Upper lobe of right lung (tissue), 1 donor: ENCODE results near the gene CCDC198. TPM values are rescaled to one million over a fixed set of nuclear protein-coding genes. Genes with fewer than 3 reads are reported as not detected.
A peak's percentile ranks its signal among the peaks of the same experiment; 100 is the strongest.

ENCODE experiments used
- ATAC-seq: fragments of 200-7000 bp; cut with Tn5 transposase; one replicate; pipeline ENCODE4 v1.9.1; 2020; ENCODE audit warnings: mild to moderate bottlenecking, moderate library complexity
- DNase-seq: peaks from one replicate; pipeline ENCODE4 v3.0.0-alpha.2; 2020
- H3K27ac ChIP-seq: fragments of 200-600 bp; one replicate; pipeline ENCODE4 v1.8.0; 2022
- H3K27me3 ChIP-seq: fragments of 200-600 bp; one replicate; pipeline ENCODE4 v1.8.0; 2022; ENCODE audit warnings: mild to moderate bottlenecking
- H3K36me3 ChIP-seq: fragments of 200-600 bp; one replicate; pipeline ENCODE4 v1.8.0; 2022
- H3K4me1 ChIP-seq: fragments of 200-600 bp; one replicate; pipeline ENCODE4 v1.8.0; 2022
- H3K4me3 ChIP-seq: fragments of 200-600 bp; one replicate; pipeline ENCODE4 v1.8.0; 2022; ENCODE audit warnings: mild to moderate bottlenecking
- H3K9me3 ChIP-seq: fragments of 200-600 bp; one replicate; pipeline ENCODE4 v1.8.0; 2022
- CTCF ChIP-seq: fragments of 200-600 bp; IDR thresholded peaks from one replicate; pipeline ENCODE4 v1.8.0; 2022; ENCODE audit warnings: antibody characterized with exemption
- intact Hi-C: fragments of 100-400 bp; cut with DNase I; formaldehyde crosslinking; loops from one replicate; pipeline ENCODE4 v1.11.0; 2022
- total RNA-seq: library from RNA; stranded (reverse); fragmentation: NEBNext Ultra II Directional; extraction: Animal tissue kit (Norgen Biotek cat#: 25700); gene quantifications from one replicate; pipeline ENCODE4 v1.2.1, GENCODE V29; 2021
- donor health status: DM: no; HTN: yes; CAD: no; lungs with severe emphysema.

The CCDC198 gene
- total RNA-seq, 1 donor from 2014 or later: not detected

GRCh38 chr14:57498035-57498434 is 4.4 kb upstream of the CCDC198 start:
- TF ChIP-seq CTCF: no peak
- H3K4me3 ChIP-seq: no peak overlapping the region
- peaks cover 3% of the 10 kb centered on the region for H3K27me3 ChIP-seq
- H3K4me1 ChIP-seq: no peaks in the 10 kb centered on the region
- DNase-seq (no peak), ATAC-seq (no peak)
- no peaks in the 10 kb centered on the region for H3K9me3 ChIP-seq
- H3K27ac ChIP-seq: no peak overlapping the region
- H3K36me3 ChIP-seq: no peaks in the 10 kb centered on the region
- intact Hi-C loops: no loop called here

GRCh38 chr14:57495416-57495815 is 1.8 kb upstream of the CCDC198 start:
- Histone ChIP-seq H3K4me1 (no peaks in the 10 kb centered on the region), H3K27me3 (peaks cover 3% of the 10 kb centered on the region), H3K4me3 (no peak overlapping the region), H3K36me3 (no peaks in the 10 kb centered on the region), H3K9me3 (no peaks in the 10 kb centered on the region), H3K27ac (no peak overlapping the region)
- TF ChIP-seq CTCF: no peak
- intact Hi-C loops: no loop called here
- DNase-seq (no peak), ATAC-seq (no peak)

GRCh38 chr14:57492859-57493258 is 798 bp downstream of the CCDC198 start:
- DNase-seq (no peak), ATAC-seq (no peak)
- Histone ChIP-seq H3K9me3 (no peaks in the 10 kb centered on the region), H3K4me3 (no peak overlapping the region), H3K27ac (no peak overlapping the region), H3K27me3 (peaks cover 3% of the 10 kb centered on the region), H3K4me1 (no peaks in the 10 kb centered on the region), H3K36me3 (no peaks in the 10 kb centered on the region)
- TF ChIP-seq CTCF: no peak
- intact Hi-C loops: no loop called here

GRCh38 chr14:57491640-57492039 is 2.0 kb downstream of the CCDC198 start:
- TF ChIP-seq CTCF: no peak
- Histone ChIP-seq H3K27me3 (peaks cover 3% of the 10 kb centered on the region), H3K4me3 (no peak overlapping the region), H3K4me1 (no peaks in the 10 kb centered on the region), H3K27ac (no peak overlapping the region), H3K36me3 (no peaks in the 10 kb centered on the region), H3K9me3 (no peaks in the 10 kb centered on the region)
- DNase-seq: no peak
- ATAC-seq: no peak
- intact Hi-C loops: no loop called here

- Histone ChIP-seq H3K36me3 (no peaks in the 10 kb centered on the region), H3K4me1 (no peaks in the 10 kb centered on the region), H3K4me3 (no peak overlapping the region), H3K9me3 (no peaks in the 10 kb centered on the region), H3K27ac (no peak overlapping the region), H3K27me3 (no peaks in the 10 kb centered on the region)
- no peak for ATAC-seq
- intact Hi-C loops: no loop called here
- no peak for DNase-seq
- TF ChIP-seq CTCF: no peak
These were observed 5.9 kb downstream of the CCDC198 start for GRCh38 chr14:57487771-57488170.

- no peak overlapping the region for H3K4me3 ChIP-seq
- no peak for DNase-seq
- intact Hi-C loops: no loop called here
- H3K36me3 ChIP-seq: no peaks in the 10 kb centered on the region
- no peaks in the 10 kb centered on the region for H3K9me3 ChIP-seq
- TF ChIP-seq CTCF: peak; percentile 58
- ATAC-seq: peak; percentile 54
- H3K4me1 ChIP-seq: no peaks in the 10 kb centered on the region
- H3K27ac ChIP-seq: no peak overlapping the region
- H3K27me3 ChIP-seq: no peaks in the 10 kb centered on the region
These were observed 6.8 kb downstream of the CCDC198 start for GRCh38 chr14:57486767-57487379.
